ENCODE results near the gene LDLRAD4. TPM values are rescaled to one million over a fixed set of nuclear protein-coding genes. Genes with fewer than 3 reads are reported as not detected.
A peak's percentile ranks its signal among the peaks of the same experiment; 100 is the strongest.

Gene LDLRAD4
- total RNA-seq: 0.87 and 4.3 TPM in 2 replicates

DNA sequence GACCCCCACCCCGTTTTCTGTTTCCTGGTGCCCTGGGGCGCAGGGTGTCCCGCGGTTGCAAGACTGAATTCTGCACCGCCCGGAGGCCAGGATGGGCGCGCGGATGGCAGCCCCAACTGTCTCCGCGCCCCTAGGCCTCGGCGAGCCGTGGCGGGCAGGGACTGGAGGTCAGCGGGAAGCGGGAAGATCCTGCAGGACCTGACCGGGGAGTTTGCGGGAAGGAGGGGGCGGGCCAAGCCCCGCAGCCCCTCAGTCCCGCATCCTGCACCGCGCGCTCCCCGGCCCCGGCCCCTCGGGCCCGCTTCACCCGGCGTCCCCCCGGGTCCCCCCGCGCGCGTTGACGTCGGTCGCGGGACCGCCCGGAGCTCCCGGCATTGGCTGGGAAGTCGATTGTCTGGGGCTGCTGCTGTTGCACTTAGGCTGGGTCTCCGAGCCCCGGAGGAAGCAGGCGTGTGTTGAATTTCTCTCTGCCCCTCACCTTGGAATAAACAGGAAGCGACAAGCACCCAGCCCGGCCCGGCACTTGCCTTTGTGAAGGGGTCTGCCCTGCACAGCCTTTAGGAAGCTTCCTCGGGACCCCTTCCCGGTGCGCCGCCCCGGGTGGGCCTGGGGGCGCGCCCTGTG, at the start of gene LDLRAD4:
Gene LDLRAD4, plus strand, starts transcription at position 393 of the 624 bp plus-strand sequence.
- no peak for DNase-seq (ENCODE audit: low read depth)

DNA sequence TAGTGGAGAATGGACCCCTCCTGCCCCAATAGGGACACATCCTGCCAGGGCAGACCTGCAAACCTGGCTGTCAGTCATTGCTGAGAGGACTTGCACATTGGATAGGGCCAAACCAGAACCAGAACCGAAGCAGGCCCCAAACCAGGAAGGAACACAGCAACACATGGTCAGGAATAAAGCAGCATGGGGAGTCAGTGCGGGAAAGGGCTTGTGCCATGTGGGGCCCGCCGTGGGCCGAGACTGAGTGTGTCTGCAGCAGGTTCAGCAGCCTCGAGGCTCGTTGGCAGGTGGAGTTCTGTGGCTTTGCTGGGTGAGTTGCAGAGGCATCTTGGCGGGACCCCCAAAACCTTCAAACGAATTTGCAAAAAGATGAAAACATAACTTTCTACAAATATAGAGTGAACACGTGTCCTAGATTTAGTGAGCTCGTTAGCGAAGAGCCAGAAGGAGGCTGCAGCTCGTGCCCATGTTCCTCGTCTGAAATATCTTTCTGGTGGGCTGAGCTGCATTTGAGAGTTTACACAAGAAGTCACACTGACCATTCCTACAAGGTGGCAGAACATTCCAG, 44.9 kb upstream of the LDLRAD4 start:
- no peak for DNase-seq (ENCODE audit: low read depth)

DNA sequence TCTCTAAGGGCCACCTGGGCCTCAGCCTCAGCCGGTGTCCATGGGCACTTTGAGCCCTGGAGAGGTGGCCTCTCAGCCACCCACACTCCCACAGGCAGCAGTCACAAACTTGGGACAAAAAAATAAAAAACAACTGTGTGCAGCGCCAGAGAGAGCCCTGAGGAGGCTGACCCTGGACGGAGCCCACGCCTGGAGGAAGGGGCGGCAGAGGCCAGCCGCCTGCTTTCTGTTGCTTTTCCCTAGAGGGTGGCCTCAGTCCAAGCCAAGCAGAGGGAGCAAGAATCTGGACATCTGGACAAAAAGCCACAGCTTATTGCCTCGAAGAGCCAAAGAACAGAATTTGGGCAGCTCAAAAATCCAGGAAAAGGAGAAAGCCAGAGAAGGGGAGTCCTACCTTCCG, 43.3 kb upstream of the LDLRAD4 start:
- no peak for DNase-seq (ENCODE audit: low read depth)

- peak; percentile 25 for DNase-seq (ENCODE audit: low read depth)
Measured at GRCh38 chr18:13175754-13176210, 42.8 kb upstream of the LDLRAD4 start.

DNA sequence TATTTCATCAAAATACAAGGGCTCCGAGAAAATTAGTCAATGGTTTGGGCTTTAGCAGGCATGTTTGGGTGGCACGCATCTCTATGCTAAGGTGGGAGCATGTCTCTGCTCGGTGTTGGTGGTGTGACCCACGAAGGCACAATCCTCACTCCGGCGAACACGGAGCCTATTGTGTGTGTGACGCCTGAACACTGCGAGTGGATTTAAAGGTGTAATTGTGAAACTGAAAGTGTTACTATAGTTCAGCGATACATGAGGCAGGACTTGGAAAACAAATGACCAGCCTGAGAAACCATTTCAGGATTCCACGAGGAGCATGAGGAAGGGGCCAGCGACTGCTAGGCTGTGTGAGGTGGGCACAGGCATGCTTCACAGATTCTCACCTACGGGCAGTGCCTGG, 41.7 kb upstream of the LDLRAD4 start:
- DNase-seq (ENCODE audit: low read depth): no peak

GRCh38 chr18:13178197-13178596, 40.4 kb upstream of the LDLRAD4 start:
- no peak for DNase-seq (ENCODE audit: low read depth)

DNA sequence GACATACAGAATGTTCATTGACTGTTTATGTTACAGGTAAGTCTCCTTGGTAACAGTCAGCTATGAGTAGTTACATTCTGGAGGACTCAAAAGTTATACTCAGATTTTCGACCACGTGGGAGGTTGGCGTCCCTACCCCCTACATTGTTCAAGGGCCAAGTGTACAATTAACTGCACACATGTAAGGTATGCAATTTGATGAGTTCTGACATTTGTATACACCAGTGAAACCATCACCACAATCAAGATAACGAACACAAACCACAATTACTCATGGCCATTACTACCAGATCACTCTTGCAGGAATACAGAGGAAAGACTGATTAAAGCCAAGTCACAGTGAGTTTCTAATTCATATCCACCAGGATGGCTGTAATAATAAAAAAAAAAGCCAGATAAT, 39.6 kb upstream of the LDLRAD4 start:
- no peak for DNase-seq (ENCODE audit: low read depth)

GRCh38 chr18:13179566-13180113, 38.9 kb upstream of the LDLRAD4 start:
- no peak for DNase-seq (ENCODE audit: low read depth)

- DNase-seq (ENCODE audit: low read depth): no peak
Measured at GRCh38 chr18:13180614-13181375, 37.8 kb upstream of the LDLRAD4 start.

DNA sequence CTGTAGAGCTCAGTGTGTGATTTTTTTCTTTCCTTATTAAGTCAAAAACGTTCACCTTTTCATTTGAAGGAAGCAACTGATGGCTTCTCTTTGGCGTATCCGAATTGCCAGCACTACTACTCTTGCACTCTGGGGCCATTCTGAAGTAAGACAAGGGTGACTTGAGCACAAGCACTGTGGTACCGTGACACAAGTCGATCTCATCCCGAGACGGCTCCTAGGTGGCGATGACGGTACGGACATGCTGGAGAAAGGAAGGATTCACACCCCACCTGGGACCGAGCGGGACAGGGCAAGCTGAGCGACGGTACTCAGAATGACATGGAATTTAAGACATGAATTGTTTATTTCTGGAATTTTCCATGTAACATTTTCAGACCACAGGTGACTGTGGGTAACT, 36.8 kb upstream of the LDLRAD4 start:
- no peak for DNase-seq (ENCODE audit: low read depth)

DNA sequence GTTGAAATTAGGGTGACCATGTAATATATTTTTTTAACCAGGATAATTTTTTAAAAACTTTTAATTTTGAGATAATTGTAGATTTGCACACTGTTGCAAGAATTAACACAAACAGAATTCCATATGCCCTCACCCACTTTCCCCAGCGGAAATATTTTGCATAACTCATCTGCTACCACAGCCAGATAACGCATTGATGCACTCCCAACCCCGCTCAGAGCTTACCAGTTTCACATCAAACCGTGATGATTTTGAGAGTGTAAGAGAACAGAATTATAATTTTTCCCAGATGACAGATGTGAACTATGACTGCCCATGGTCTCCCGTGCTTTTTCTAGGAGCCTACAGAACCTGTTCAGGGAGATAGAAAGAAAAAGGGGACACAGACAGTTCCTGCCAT, 35.2 kb upstream of the LDLRAD4 start:
- DNase-seq (ENCODE audit: low read depth): no peak

DNA sequence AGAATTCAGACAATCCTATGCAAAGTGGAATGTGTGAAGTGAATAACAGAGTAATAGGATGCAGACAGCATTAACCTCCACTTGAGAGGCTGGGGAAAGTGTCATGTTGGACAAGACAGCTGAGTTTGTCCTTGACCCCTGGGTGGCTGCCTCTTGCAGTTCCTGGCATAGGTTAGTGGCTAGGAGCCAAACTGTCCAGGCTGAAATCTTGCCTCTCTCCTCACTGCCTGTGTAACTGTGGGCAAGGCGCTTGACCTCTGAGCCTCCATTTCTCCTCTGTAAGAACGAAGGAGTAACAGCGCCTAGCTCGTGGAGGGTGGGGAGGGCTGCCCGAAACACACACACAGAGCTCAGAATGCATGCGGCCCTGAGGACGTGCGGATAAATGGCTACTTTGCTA, 34.8 kb upstream of the LDLRAD4 start:
- no peak for DNase-seq (ENCODE audit: low read depth)

GRCh38 chr18:13184396-13184795, 34.2 kb upstream of the LDLRAD4 start:
- DNase-seq (ENCODE audit: low read depth): no peak

DNA sequence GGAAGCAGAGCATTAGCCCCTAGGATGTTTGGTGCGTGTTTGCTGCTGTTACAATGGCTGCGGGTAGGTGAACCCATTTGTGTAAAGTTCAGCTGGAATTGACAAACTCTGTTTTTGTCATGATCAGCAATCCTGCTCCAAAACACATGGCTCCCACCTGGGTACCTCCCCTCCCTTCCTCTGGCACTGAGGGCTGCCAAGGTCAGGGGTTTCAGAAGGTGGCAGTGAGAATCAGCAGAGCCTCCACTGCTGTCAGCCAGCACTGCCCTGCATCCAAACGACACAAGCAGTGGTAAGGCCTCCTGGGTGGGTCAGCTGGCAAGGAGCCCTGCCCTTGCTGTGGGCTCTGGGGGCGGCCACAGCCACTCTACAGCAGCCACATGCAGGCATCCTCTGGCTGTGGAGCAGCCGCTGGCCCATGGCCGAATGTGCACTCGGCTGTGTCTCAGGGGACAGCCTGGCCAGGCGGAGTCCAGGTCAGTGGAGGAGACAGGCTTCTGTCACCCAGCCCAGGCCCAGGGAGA, 32.8 kb upstream of the LDLRAD4 start:
- no peak for DNase-seq (ENCODE audit: low read depth)

DNA sequence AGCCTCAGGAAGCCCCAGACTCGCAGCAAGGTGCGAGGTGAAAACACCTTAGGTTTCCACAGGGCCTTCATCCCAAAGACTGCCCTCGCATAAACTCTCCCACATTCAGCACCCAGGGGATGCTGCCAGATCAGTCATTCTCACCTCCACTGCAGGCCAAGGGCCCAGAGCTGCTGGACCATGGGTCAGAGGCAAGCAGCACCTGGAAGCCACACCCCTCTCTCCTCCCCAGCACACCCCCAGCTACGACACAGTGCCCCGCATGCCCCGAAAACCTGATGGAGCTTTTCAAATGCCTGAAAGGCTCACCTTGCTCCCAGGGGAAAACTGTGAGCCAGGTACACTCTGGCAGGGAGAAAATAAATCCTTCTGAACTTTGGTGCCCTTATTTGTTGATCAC, 31.9 kb upstream of the LDLRAD4 start:
- no peak for DNase-seq (ENCODE audit: low read depth)

GRCh38 chr18:13187498-13187897, 31.1 kb upstream of the LDLRAD4 start:
- no peak for DNase-seq (ENCODE audit: low read depth)

- DNase-seq (ENCODE audit: low read depth): no peak
Measured at GRCh38 chr18:13191031-13191430, 27.5 kb upstream of the LDLRAD4 start.

GRCh38 chr18:13191779-13192178, 26.8 kb upstream of the LDLRAD4 start:
- DNase-seq (ENCODE audit: low read depth): peak; percentile 11

DNA sequence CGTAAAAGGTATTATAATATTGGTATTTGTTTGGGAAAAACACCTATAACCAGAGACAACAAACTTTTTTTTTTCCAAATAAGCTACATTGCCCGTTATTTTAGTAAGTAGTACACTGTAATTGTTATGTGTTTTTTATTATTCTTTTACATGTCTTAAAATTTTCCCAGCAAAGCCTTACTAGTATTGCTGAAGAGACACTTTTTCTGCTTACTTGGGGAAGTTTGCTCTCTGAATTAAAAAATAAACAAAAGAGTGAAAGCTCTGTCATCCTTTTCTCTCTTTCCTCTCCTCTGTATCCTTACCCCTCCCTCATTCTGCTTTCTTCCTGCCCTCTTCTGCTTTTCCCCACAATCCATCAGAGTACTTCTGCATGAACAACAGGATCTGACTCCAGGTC, 25.6 kb upstream of the LDLRAD4 start:
- DNase-seq (ENCODE audit: low read depth): no peak

- no peak for DNase-seq (ENCODE audit: low read depth)
Measured at GRCh38 chr18:13194239-13194638, 24.3 kb upstream of the LDLRAD4 start.

DNA sequence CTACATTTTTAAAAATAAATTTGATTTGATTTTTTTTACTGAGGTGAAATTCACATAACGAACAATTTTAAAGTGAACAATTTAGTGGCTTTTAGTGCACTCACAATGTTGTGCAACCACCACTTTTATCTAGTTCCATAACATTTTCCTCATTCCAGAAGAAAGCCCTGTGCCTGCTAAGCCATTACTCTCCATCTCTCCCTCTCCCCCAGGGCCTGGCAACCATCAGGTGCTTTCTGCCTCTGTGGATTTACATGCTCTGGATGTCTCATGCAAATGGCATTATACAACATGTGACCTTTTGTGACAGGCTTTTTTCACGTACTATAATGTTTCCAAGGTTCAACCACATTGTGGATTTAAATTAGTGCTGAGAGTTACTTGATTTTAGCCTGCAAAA, 19.9 kb upstream of the LDLRAD4 start:
- no peak for DNase-seq (ENCODE audit: low read depth)

DNA sequence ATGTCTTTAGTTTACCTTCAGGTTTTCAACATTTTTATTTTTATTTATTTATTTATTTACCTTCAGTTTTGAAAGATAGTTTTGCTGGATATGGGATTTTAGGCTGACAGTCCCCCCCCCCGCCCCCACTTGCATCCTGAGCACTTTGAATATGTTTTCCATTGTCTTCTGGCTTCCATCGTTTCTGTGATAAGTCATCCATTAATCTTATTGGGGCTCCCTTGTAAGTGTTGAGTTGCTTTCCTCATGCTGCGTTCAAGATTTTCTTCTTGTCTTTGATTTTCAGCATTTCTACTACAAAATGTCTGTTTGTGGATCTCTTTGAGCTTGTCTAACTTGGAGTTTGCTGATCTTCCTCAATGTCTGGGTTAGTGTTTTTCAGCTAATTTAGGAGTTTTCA, 19.4 kb upstream of the LDLRAD4 start:
- no peak for DNase-seq (ENCODE audit: low read depth)

GRCh38 chr18:13201292-13201691, 17.3 kb upstream of the LDLRAD4 start:
- no peak for DNase-seq (ENCODE audit: low read depth)

All from renal cortical epithelial cell (primary cell).